GM18508 (cell line): ENCODE measurements around the gene D2HGDH.

Experiments used
- ATAC-seq: cut with Tn5 transposase; IDR thresholded peaks from one replicate; pipeline ENCODE4 v1.9.1; 2021; ENCODE audit warnings: moderate number of reproducible peaks; ENCODE audit not compliant: insufficient read depth, unreplicated experiment

Gene D2HGDH

GRCh38 chr2:241767464-241768250 lies 33.2 kb downstream of the D2HGDH start:
- no peak for ATAC-seq

- ATAC-seq, result no peak
Measured at GRCh38 chr2:241768251-241768711, 33.9 kb downstream of the D2HGDH start.

GRCh38 chr2:241768850-241769249 lies 34.4 kb downstream of the D2HGDH start:
- no peak for ATAC-seq

GRCh38 chr2:241769819-241770184 lies 35.4 kb downstream of the D2HGDH start:
- ATAC-seq, result no peak

GRCh38 chr2:241770185-241770935 lies 35.9 kb downstream of the D2HGDH start:
- no peak for ATAC-seq

- no peak for ATAC-seq
Measured at GRCh38 chr2:241770936-241771285, 36.5 kb downstream of the D2HGDH start.

- ATAC-seq, result no peak
Measured at GRCh38 chr2:241771286-241772062, 37.0 kb downstream of the D2HGDH start.

- no peak for ATAC-seq
Measured at GRCh38 chr2:241772063-241772499, 37.7 kb downstream of the D2HGDH start.

- no peak for ATAC-seq
Measured at GRCh38 chr2:241773511-241774418, 39.3 kb downstream of the D2HGDH start.

GRCh38 chr2:241774419-241775222 lies 40.2 kb downstream of the D2HGDH start:
- no peak for ATAC-seq

GRCh38 chr2:241775223-241776177 lies 41.1 kb downstream of the D2HGDH start:
- no peak for ATAC-seq

- ATAC-seq, result no peak
Measured at GRCh38 chr2:241776336-241777169, 42.1 kb downstream of the D2HGDH start, which contains the start of gene GAL3ST2. GAL3ST2 (plus strand) TSS chr2:241776822; CDS start chr2:241776956, 134 bp downstream.

- ATAC-seq, result no peak
Measured at GRCh38 chr2:241777170-241777685, 42.8 kb downstream of the D2HGDH start.

- ATAC-seq, result no peak
Measured at GRCh38 chr2:241777686-241778627, 43.5 kb downstream of the D2HGDH start.

- ATAC-seq, result no peak
Measured at GRCh38 chr2:241780939-241781569, 46.6 kb downstream of the D2HGDH start.
